ENCODE results near the gene DYRK1B.

DNA sequence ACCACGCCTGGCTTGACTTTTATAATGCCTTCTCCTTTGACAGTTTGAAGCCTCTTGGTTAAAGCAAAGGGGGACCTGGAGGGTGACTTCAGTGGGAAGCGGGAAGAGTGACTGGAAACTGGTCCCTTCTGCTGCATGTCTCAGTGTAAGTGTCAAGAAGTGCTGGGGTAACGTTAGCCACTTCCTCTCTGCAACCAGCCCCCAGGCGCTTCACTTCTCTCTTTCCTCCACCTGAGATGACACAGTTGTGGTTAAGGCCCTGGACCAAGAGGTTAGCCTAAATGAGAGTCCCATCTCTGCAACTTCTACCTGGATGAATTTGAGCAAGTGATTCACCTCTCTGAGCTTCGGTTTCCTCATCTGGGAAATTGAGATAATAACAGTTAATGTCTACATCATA is 39.0 kb downstream of the DYRK1B start:
- TF ChIP-seq GATA3 (IDR thresholded peaks at IDR 0.05; ENCODE audit: low read depth, low read length) (no peak), GATA2 (IDR thresholded peaks at IDR 0.05; ENCODE audit: low read depth, low read length) (no peak)

Data from SH-SY5Y (cell line).